DMS 273 (cell line): ENCODE results near the gene REV1.

Experiments
- DNase-seq: peaks from one replicate; lab custom pipeline; 2025; ENCODE audit not compliant: unreplicated experiment; lab: John Stamatoyannopoulos, UW

Gene REV1

DNA sequence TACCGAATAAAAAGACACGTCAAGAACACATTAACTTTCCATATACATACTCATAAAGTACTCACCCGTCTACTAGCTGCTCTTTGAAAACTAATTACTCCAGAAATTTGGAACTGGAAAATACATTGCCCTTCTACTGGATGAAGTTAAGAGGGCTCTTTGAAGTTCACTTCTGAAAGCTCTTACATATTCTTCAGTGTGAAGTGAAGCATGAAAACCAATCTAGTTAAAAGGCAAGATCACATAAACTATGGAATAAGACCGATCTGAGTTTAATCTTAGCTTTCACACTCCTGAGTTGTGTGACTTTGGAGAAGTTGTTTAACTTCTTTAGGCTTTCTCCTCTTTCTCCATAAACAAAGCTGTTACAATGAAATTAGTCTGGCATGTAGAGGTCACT is 38.5 kb downstream of the REV1 start:
- DNase-seq, result no peak

DNA sequence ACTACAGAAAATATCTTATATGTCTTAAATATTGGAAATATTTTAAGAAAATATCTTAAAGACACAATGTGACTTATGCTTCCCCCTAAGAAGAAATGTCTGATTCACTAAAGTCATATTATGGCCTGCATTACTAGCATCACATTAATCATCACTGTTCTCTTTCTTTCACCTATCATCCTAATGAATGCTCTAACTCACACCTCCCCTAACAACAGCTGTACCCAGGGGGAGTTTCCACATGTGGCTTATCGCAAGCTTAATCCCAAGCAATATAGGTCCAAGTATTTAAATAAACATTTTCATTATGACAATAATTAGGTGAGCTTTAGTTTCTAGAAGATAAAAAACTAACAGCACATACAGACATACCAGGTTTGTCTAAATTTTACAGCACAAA is 39.6 kb downstream of the REV1 start:
- DNase-seq, result no peak

DNA sequence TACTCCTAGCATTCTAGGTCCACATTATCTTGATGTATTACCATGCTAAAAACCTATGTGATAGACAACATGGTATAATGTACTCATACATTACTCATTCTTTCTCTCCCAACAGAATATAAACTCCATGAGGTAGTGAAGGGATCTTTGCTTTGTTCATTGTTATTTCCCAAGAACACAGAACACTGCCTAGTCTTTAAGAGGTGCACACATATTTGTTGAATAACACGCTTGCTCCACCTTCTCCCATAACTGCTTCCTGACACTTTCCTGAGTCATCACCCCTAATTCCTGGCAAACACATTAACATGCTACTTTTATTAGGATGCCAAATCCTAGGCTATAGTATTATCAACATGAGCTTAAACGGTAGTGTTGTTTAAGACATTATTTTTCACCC is 41.3 kb downstream of the REV1 start:
- DNase-seq, result no peak

DNA sequence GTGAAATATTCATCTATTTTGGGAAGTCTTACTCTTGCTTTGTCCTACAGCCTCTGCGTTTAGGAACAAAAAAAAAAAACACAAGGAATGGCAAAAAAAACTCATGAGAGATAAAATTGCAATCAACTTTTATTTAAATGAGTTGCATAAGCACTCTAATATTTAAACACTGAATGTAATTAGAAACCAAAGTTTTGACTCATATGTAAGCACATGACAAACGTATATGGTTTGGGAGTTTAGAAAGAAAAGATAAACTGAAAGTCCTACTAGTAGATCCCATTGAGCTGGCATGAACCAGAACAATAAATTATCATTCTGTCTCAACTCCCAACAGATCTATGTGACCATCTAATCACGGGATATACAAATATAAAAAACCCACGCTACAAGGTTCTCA is 44.8 kb downstream of the REV1 start:
- no peak for DNase-seq

DNA sequence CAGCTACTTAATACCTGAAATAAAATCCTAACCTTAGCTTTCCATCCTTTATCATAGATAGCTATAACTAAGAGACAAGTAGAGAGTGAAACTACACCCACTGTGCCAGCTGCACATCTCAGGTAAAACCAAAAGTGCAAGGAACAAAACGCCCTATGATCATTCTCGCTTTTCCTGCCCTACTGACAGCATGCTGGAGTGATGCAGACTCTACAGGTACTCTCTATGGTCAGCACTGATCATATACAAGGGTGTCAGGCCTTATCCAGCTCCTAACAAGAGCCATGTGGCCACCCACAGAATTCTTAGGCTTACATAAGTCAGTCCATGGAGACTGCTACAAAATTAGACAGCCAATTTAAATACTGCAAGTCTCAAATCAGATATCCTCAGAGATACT is 45.6 kb downstream of the REV1 start:
- no peak for DNase-seq

DNA sequence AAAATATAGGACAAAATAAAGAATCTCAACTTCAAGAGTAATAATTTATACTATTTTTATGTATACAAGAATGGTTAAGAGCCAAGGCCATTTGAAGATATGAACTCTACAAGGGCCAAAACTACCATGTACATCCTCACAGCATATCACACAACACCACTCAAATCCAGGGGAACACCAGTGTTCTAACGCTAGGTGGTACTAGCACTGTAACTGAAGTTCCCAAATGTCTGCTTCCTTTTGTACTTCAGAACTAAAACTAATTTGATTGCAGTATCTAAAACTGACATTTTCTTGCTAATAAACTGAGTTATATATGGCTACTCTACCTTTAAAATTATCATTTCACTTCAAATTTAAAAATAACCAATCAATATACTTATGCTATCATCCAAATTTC is 47.0 kb downstream of the REV1 start:
- no peak for DNase-seq

DNA sequence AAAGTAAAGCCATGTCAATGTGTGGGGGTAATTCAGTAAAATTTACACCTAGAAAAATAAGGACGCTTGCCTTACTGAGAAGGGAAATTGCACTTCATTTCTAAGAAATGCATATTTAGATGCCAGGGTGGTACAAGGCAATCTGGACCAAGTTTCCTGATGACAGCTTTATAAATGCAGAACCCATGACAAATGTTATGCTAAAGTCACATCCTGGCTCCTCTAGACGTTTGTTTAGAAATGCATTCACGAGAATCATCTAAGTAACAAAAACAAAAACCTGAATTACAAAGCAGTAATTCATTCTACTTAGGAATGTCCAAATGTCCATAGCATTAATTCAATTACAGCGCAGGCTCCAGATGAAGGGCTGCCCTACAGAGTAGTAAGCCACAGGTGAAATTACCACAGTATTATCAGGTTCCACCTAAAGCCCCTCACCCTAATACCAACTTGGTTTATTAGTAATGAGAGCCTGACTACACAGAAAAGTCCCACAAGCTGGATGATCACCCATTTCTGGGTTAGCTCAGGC is 49.8 kb downstream of the REV1 start:
- no peak for DNase-seq

DNA sequence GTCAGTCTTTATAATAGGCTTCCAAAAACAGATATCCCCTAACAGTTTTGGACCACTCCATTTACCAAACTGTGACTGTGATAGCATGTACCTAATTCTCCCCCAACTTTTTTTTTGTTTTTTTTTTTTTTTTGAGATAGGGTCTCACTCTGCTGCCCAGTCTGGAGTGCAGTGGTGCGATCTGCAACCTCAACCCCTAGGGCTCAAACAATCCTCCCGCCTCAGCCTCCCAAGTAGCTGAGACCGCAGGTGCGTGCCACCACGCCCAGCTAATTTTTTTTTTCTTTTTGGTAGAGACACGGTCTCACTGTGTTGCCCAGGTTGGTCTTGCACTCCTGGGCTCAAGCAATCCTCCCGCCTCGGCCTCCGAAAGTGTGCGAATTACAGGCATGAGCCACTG is 52.9 kb downstream of the REV1 start:
- no peak for DNase-seq

DNA sequence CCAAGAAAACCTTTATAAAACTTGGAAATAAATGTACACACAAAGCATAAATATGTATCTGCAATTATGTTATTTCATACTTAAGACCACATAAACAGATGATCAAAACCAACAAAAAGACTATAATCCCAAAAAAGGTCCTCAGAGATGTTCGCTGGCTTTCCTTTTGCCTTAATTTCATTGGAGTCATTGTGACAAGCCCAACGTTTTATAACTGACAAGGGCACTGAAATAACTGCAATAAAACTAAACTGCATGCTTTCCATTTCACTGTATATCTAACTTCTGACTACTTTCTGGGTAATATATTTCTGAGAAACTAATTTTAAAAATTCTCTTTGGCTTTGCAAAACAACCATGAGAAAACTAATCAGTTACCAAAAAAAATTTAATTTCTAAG is 56.5 kb downstream of the REV1 start:
- DNase-seq, result no peak

DNA sequence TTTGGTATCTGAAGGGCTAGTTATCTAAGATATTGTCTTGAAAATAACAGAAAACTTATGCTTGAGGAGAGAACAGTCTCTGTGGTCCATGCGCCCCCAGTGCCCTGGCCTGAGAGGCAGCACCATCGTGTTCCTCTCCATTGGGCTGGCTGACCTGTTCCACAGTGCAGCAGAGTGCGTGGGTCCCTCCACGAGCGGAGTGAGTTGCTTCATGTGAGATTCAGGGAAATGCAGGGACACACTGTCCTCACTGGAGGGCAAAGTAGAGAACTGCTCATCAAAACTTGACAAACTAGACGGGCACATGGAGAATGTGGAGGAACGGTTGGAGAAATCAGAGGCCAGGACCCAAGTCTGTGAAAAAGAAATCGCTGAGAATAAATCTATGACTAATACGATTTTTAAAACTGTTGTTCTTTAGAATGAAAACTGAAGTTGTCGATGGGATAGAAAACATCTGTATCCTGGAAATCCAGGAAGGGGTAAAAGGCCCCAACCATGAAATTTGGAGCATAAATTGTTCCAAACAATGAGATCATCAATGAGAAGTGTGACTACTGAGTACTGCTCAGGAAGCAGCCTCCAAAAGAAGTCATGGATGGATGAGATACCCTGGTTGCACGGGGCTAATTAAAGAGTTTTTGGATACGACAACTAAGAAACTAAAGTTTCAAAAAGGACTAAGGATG is 58.1 kb downstream of the REV1 start:
- no peak for DNase-seq

DNA sequence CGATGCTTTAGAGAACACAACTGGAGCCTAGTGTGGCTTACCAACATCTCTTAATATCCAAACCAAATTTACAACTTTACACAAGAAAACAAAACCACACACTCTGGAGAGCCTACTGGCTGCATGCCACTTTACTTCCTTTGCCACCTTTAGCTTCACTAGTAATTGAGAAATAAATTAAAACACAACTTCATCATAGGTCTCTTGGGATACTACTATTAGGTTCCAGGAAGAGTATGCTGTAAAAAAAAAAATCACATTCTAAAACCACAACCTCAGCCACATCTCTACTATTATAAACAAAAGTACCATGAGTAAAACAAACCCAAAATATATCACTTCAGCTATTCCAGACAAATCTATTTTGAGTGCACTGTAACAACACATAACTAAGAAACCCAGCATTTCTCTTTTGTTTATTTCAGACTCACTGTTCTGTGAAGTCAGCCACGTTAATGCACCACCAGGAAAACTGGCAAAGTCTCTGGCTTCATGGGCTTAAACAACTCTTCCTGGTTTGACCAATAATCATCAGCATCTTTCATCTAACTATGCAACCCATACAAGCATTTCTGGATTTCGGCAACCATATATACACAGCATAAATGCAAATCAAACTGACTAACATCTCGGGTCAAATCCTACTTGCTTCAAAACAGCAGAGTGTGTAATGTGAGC is 59.1 kb downstream of the REV1 start:
- DNase-seq, result no peak

DNA sequence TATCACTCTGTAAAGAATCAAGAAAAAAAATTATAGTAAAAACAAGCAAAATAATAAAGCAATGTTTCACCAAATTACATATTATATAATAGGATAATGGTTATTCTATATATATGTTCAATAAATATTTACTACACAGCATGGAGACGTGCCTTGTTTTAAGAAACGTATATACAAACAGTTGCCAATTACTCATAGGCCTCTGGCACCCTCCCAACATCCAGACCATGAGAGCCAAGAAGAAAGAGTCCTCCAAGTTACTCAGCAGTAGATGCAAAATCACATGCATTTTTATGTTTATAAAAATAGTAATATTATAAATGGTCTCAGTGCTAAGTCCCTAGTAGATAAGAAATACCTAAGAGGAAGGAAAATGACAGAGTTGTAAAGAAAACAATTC is 64.8 kb downstream of the REV1 start:
- DNase-seq, result no peak

DNA sequence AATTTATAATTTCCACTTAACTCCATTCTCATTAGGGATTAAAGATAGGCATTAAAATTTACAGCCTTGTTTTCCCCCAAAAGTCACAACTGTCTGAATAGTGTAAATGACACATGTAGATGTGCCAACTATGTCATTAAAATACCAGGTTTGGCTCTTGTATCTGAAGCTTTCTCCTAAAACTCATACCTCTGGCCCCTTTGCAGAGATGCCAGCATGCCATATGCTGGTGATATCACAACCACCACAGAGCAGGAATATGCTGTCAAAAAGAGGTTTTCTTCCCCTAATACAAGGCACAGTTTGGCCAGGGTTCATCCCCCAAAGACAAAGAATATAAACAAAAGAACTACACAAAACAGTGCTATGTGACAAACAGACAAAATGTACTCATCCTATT is 65.4 kb downstream of the REV1 start:
- no peak for DNase-seq

DNA sequence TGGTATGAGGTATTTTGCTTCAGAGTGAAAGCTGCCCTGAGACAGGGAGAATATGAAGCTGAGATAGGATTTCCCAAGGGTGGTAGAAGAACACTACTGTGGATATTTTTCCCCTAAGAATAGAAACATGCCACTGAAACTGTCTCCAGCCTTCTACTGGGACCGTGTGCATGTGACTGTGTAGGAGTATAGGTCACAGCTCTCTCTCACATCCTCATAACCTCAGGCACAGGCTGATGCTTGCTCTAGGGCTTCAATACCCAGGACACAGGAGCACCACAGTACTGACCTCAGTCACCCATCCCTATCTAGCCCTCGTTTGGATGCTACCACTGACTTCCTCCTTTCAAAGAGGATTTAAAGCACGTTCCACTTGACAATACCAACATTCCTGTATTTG is 67.2 kb downstream of the REV1 start:
- no peak for DNase-seq

DNA sequence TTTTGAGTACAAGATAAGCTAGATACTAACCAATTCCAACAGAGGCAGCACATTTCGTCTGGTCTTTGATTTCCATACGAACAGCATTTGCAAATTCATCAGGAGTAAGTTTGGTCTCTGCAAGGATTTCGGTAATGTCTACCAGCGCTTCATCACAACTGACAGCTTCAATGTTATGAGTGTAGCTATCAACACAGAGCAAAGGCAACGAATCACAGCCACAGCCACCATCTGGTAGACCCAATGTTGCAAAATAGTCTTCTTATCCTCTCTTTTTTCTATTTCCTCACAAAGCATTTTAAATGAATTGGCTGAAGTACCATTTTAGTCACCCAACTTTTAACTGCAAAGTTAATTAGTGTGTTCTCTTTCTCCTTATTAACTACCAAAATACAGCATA is 68.3 kb downstream of the REV1 start:
- no peak for DNase-seq

DNA sequence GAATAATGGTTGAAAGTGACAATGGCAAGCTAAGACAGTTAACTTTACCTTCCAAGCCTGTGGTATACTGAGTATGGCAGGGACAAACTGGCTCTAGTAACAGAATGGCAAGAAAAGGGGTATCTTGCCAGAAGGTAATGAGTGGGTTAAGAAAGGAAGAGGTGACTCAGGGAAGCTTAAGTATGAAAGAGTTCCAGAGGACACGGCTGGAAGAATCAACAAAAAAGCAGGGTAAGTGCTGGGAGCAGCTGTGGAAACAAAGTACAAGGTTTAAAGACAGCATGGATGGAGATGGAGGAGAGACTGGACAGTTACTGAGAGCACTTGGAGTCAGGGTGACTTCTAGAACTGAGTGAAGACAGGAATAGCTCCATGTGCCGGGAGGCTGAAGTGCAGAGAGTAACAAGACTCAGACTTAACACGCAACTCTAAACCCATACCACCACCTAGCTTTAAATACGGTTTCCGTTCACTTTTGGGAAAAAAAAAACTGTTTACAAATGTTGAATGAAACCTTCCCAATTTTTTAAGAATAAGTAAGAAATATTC is 69.0 kb downstream of the REV1 start:
- DNase-seq, result no peak

DNA sequence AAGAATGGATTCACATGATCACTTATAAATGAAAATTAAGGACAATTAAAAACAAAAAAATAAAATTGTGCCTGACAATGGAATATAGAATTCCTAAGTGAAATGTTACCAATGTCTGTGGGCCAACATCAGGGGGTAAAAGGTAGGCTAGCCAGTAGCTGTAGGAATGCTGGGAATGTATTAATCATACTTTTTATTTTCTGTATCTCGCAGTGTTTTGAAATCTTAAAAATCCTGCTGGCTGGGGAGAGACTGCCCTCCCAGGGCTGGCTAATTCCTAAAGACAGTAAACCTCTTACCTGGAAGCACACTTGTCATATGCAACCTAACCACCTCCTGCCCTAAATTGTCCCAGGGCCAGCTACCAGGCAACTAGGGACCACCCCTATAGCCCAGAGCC is 69.8 kb downstream of the REV1 start:
- no peak for DNase-seq

DNA sequence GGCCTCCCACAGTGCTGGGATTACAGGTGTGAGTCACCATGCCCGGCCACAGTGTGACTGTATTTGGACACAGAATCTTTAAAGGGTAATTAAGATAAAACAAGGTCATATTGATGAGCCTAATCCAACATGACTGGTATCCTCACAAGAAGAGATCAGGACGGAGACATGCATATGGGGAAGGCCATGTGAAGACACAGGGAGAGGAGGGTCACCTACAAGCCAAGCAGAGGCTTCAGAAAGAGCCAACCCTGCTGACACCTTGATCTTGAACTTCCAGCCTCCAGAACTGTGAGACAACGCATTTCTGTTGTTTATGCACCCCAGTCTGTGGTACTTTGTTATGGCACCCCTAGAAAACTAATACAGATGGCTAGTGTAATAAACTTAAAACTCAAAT is 72.4 kb downstream of the REV1 start:
- no peak for DNase-seq

DNA sequence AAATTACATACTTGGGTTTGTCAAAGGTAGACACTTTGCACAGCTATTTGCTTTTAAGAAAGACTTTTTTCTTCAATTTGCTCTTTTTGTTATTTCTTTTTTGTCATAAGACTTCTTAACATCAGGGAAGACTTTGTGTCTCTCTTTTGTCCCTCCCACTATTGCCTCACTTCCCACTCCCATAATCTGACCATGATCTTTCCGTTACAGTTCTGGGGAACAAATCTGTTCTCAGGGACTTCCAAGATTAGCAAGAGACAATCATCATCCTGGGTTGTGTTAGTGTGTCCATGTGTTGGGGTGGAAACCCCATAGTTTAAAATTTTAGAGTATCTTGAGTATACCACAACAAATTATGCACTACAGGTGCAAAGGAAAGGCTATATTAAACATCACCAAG is 75.3 kb downstream of the REV1 start:
- DNase-seq, result no peak

DNA sequence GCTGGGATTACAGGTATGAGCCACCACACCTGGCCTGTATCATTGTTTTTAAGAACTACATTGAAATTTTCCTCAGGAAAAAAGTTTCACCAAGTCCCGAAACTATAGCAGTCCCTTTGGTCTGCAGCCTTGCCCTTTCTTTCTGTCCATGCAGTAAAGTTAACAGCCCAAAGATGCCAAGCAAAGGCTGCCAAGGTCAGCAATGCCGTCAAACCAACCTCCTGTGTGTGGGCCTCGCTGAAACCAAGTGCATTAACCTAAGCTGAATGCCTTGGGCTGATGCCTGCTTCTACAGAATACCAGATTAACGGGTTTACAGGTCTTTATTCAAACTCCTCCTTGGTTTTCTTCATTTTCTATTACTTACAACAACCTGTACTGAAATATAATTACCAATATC is 79.5 kb downstream of the REV1 start:
- no peak for DNase-seq

DNA sequence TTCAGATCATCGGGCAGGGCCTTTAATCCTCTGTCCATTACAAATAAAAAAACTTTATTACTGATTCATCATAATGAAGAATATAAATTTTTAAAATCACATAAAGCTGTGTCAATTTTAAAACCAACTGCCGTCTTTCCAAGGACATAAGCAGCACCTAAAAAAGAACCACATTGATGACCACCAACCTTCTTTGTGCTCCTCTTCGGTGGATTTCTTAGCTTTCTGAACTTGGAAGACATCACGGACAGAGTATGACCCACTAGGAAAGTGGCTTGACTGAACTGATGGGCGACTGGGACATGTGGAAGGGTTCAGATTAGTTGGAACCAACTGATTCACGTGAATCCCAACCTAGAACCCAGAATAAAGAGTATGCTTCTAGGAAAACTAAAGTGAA is 83.7 kb downstream of the REV1 start:
- DNase-seq, result no peak

DNA sequence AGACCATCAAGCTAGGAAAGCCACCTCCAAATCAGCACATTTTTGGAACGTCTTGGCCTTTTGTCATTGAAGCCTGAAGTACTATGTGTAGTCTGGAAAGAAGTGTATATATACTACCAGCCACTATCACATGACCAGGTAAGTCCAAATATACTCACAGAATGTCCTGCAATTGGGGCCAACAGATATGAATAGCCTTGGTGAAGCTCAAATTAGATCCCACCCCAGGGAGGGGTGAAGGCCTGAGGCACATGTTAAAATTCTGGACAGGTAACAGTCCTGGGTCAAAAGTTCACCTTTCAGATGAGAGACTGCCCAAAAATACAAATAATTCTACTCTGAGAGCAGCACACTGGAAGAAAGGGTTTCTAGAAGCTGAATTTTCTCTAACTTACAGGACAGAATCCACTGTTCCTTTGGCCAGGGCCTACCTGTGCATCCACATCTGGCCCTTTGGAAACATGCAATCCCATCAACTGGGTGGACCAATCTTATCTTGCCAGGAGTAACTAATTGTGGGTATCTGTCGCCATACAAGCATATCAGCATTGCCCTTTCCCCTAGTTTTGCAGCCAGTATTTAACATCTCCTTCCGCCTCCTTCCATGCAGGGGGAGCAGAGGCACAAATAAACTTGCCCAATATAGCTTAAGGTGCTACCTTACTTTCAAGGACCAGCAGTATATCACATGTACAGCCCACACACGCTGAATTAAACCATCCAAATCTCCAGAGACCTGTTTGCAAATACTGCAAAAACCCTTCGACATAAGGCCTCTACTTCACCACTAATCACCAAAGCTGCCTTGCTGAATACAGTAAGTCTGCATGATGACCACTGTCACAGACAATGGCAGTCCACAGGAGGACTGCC is 84.8 kb downstream of the REV1 start:
- no peak for DNase-seq
